Measurements from ENCODE around the gene ABHD15.

ABHD15 gene, protein sequence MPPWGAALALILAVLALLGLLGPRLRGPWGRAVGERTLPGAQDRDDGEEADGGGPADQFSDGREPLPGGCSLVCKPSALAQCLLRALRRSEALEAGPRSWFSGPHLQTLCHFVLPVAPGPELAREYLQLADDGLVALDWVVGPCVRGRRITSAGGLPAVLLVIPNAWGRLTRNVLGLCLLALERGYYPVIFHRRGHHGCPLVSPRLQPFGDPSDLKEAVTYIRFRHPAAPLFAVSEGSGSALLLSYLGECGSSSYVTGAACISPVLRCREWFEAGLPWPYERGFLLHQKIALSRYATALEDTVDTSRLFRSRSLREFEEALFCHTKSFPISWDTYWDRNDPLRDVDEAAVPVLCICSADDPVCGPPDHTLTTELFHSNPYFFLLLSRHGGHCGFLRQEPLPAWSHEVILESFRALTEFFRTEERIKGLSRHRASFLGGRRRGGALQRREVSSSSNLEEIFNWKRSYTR

DNA sequence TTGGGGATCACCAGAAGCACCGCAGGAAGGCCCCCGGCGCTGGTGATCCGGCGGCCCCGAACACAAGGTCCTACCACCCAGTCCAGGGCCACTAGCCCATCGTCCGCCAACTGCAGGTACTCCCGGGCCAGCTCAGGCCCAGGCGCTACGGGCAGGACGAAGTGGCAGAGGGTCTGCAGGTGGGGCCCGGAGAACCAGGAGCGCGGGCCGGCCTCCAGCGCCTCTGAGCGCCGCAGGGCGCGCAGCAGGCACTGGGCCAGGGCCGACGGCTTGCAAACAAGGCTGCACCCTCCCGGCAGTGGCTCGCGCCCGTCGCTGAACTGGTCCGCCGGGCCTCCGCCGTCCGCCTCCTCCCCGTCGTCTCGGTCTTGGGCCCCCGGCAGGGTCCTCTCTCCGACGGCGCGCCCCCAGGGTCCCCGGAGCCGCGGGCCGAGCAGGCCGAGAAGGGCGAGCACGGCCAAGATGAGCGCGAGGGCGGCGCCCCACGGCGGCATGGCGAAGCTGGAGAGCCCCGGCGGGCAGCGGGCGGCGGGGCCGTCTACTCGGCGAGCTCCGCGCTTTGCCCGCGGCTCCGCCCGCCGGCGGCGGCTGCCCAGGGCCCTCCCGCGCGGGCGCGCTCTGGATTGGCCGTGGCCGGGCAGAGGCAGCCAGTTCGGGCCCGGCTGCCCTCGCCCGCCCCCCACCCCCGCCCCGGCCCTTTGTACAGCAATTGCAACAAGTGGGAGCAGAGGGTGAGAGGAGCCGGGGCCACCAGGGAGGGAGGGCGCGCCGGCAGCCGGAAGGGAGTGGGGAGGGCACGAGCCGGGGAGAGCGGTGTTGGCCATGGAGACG lies at the start of gene ABHD15:
Gene ABHD15 (minus strand): TSS at position 565 of the 831 bp plus-strand sequence. CDS start 71 bp downstream, at position 494.
- DNase-seq, result peak; percentile 60

DNA sequence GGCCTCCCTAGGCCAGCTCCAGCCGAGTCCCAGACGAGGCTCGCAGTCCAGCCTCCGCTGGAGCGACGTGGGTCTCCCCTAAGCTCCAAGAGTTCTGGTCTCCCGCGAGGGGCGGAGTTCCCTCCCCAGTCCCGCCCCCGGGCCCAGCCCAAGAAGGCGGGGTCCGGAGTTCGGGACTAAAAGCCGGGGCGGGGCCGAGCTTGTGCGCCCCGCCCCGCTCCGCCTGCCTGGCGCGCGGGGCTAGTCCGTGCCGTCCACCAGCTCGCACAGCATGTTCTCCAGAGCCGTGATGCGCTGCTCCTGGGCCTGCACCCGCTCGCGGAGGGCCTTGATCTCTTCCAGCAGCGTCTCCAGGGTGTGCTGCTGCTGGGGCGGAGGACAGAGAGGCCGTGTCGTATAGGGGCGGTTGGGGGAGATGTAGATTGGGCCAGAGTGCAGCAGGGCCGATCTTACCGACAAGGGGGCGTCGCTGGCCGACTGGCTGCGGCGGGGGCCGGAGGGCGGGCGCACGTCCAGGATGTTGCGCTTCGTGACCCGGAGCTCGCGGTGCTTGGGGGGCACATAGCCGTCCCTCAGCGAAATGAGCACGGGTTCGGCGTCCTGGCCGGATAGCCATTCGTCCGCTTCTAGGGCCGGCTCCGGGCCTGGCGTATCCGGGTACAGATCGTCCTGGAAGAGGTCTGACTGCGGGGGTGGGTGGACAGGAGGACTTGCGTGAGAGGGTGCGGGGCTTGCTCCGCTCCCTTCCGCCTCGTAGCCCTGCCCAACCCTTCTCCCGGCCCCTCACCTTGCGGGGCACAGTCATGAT lies 48.9 kb upstream of the ABHD15 start:
- peak; percentile 85 for DNase-seq

DNA sequence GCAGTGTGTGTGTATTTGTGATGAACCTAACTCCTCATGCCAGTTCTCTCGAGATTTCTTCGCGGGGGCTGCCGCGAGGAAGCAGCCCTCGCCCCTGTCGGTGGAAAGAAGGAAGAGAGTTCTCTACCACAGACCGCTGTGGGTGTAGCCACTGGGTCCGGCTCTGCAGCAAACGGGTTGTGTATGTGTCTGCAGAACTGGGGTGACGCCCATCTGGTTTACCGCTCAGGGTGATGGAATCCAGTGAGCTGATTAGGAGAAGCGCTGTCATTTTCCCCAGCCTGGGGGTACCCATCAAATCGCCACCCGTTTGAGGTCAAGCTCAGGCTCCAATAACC lies 48.2 kb upstream of the ABHD15 start:
- DNase-seq, result no peak

DNA sequence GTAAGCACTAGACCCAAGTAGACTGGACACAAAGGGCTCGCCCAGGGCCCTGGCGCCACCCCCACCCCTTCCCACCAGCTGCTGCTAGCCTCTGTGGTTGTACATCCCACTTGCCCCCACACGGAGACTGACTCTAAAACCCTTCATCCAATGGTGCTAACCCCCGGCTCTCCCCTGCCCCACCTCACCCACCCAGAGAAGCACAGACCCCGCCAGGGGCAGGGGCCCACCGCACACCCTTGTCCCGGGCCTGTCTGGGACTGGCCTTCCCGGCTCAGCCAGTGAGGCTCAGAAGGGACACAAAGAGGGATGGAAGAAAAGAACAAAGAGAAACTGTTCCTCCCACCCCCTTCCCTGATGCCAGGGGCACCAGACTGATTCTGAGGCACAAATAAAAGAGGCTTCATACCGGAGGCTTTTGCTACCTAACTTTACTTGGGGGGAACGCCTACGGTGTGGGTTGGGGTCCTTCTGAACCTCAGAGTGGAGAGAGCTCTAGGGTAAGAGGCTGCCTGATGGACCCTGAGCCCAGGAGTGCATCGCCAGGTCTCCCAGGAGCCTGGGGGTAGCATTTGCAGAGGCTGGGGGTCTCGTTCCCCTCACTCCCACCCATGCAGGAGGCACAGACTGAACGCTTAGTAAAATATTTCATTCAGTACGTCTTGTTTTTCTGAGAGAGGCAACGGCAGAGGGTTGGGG lies 47.7 kb upstream of the ABHD15 start:
- DNase-seq, result no peak

DNA sequence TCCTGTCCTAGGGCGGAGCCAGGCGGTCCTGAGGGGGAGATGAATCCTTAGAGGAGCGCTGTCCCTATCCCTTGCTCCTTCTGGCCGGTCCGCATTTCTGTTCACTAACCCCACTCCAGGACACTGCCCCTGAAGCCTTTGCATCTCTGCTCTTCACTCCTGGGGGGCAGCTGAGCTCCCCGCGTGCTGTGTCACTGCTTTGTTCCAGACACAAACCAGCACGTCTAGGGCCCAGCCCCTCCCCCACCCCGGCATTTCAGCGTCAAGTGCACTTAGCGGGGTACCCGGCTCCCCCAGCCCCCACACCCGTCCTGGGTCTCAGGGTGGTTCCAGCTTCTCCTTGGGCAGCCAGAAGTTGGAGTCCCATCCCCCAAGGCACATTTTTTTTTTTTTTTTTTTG lies 47.0 kb upstream of the ABHD15 start:
- DNase-seq, result no peak

DNA sequence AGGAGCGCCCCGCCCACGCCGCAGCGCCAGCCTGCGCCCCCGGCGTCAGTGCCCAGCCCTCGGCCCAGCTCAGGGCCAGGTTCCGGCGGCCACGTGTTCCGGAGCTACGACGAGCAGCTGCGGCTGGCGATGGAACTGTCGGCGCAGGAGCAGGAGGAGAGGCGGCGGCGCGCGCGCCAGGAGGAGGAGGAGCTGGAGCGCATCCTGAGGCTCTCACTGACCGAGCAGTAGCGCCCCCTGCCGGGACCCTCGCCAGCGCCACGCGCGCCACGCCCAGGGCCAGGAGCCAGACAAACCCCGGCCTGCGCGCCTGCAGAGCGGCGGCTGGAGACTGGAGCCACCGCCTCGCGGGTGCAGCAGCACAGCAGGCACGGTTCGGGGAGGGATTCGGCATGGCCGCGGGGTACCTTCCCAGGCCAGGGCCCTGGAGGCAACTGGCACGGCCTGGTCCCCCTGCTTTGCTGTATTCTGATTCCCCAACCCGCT lies 46.6 kb upstream of the ABHD15 start:
- DNase-seq, result peak; percentile 96

DNA sequence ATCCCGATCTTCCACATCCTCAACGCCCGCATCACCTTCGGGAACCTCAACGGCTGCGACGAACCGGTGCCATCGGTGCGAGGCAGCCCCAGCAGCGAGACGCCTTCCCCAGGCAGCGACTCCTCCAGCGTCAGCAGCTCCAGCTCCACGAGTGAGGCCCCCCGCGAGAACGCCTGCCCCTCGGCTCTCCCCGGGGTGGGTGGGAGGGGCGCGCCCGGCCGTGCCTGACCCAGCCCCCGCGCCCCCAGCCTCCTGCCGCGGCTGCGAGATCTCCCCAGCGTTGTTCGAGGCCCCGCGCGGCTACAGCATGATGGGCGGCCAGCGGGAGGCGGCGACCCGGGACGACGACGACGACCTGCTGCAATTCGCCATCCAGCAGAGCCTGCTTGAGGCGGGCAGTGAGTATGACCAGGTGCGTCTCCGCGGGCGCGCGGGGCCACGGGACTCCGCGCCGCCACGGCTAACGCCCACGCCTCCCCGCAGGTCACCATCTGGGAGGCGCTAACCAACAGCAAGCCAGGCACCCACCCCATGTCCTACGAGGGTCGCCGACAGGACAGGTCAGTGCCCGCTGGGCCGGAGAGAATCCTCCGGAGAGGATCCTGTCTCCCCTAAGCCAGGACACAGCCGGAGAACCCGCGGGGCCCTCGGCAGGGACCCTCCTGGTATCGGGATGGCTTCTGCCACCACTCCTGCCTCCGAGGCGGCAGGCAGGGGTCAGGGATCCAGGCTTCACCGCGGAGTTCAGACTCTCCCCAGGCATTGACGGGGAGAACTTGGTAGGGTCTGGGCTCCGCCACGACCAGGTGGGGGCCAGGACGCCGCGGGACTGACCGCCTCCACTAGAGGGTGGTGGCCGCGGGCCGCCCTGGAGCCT lies 45.8 kb upstream of the ABHD15 start:
- DNase-seq, result no peak

DNA sequence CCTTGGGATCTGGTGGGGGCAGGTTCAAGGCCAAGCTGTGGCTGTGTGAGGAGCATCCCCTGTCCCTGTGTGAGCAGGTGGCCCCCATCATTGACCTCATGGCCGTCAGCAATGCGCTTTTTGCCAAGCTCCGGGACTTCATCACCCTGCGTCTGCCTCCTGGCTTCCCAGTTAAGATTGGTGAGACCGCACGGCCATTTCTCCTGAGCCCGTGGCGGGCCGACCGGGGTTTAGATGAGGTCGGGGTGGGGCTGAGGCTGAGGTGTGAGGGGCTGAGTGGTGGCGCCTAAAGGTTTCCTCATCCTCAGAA lies 45.2 kb upstream of the ABHD15 start:
- DNase-seq, result no peak

DNA sequence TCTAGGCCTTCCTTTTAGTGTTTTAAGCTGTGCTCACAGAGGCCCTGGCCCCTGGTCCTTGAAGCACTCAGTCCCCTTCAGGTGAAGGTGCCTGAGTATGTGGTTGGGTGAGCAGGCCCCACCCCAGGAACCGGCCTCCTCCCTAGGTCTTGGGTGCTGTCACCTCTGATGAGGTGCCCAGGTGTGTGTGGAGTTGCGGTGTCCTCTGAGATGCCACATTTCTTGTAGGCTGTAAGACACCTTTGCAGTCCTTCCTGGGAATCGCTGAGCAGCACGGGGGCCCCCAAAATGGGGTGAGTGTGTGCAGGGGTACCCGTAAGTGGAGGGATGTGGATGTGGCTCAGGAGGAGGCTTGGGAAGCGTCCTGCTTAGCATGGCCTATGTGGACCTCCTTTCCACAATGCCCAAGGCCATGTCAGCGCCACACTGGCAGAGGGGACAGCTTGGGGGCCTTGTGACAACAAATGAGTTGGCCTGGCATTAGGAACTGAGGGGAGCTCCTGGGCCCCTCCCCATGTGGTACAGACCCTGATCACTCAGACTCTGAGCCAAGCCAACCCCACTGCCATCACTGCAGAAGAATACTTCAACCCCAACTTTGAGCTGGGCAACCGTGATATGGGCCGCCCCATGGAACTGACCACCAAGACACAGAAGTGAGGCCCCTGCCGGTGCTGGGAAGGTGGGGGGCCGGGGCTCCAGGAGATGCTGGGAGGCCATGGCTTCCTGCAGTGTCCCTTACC lies 44.7 kb upstream of the ABHD15 start:
- DNase-seq, result no peak

DNA sequence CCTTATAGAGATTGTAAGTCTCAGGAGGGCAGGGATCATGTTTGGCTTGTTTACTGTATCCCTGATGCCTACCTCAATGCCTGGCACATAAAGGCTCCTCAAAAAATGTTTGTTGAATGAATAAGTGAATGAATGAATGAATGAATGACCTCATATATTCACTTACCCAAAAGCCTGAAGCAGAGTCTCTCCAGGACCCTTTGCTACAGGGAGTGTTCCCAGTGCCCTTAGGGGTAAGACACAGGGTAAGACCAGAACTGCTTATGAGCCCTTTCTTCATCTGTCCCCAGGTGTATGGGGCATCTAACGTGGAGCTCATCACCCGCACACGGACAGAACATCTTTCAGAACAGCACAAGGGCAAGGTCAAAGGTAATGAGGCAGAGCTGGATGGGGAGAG lies 43.6 kb upstream of the ABHD15 start:
- no peak for DNase-seq

DNA sequence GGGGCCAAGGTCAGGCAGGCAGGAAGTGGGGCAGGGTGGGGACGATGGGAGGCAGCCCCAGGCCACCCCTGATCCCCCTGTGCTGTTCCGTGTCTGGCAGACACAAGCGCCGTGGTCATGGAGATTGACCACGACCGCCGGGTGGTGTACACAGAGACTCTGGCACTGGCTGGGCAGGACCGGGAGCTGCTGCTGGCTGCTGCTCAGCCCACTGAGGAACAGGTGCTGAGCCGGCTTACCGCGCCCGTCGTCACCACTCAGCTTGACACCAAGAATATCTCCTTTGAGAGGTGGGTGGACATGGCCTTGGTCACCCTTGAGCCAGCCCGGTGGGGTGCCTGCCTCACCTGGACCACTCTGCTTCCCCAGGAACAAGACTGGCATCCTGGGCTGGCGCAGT lies 42.1 kb upstream of the ABHD15 start:
- DNase-seq, result no peak

DNA sequence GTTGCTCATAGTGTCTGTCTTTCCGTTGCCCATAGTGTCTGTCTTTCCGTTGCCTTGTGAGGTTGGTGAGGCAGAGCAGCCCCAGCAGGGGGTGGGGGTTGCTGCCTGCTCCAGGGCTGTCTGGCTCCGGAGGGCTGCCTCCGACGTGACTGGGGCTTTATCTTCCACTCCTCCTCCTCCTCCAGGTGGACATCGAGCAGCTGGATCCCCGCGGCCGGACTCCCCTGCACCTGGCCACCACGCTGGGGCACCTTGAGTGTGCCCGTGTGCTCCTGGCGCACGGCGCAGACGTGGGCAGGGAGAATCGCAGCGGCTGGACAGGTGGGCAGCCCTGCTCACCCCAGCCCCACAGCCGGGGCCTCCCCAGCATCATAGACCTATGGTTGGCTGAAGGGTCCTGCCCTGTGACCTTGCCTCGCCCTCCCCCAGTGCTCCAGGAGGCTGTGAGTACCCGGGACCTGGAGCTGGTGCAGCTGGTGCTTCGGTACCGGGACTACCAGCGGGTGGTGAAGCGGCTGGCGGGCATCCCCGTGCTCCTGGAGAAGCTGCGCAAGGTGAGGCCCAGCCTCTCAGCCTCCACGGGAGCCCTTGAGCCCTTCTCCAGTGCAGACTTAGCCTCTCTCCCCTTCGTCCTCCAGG lies 40.8 kb upstream of the ABHD15 start:
- DNase-seq, result no peak

DNA sequence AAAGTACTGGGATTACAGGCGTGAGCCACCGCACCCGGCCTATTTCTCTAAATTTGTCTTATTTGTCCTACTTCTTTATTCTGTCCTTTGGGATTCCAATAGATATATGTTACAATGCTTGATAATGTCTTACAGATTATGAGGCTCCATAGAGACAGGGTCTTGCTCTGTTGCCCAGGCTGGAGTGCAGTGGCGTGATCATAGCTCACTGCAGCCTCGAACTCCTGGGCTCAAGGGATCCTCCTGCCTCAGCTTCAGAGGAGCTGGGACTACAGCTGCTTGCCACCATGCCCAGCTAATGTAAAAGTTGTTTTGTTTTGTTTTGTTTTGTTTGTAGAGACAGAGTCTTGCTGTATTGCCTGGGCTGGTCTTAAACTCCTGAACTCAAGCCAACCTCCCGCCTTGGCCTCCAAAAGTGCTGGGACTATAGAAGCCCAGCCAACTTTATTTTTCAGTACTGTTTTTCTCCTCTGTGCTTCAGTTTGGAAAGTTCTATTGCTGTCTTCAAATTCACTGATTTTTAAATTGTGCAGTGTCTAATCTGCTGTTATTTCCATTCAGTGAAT lies 36.4 kb upstream of the ABHD15 start:
- no peak for DNase-seq

DNA sequence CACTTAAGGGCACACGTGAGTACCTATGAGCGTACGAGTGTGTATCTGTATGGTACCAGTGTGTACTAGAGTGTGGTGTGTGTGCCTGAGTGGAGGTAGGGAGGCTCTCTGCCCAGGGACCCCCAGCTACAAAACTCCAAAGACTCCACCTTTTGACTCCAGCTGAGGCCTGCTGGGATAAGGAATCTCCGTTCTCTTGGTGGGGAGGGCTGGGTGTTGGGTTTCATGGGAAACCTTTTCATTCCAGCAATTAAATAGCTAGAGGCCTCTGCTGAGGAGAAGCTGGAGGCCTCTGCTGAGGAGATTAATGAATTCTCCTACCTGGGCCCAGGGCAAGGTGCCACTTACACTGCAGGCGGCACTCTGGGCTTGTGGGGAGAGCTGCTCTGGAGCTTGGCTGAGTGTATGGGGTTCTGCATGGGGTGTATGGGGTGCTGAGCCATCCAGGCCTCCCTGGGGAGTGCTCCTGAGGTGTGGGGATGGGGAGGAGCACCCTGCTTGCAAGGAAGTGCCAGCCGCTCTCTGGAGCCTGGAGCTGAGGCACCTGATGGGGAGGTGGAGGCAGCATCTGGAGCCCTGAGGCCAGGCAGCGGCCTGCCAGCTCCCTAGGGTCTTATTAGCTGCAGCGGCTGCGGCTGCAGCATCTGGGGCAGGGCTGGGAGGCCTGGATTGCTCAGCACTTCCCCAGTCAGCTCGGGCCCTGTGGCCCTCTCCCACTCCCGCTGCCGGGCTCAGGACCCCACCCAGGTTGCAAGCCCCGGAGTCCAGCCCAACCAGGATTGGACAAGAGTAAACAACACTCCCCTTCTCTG lies 30.7 kb upstream of the ABHD15 start:
- no peak for DNase-seq

DNA sequence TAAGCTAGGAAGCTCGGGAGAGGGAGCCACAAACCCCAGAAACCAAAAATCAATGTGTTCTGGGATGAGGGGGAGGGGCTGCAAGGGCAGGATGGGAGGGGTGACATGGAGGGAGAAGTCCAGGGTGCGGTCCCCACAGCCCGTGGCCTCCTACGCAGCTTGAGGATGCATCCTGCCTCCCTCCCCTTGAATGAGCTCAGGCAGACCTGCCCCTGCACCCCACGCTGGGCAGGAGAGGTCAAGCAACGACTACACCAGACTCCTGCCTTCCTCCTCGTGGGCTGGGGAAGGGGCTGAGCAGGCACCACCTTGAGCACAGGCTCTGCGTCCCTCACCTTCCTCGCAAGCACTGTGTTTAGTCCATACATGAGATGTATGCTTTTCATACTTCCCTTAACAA lies 30.0 kb upstream of the ABHD15 start:
- no peak for DNase-seq

DNA sequence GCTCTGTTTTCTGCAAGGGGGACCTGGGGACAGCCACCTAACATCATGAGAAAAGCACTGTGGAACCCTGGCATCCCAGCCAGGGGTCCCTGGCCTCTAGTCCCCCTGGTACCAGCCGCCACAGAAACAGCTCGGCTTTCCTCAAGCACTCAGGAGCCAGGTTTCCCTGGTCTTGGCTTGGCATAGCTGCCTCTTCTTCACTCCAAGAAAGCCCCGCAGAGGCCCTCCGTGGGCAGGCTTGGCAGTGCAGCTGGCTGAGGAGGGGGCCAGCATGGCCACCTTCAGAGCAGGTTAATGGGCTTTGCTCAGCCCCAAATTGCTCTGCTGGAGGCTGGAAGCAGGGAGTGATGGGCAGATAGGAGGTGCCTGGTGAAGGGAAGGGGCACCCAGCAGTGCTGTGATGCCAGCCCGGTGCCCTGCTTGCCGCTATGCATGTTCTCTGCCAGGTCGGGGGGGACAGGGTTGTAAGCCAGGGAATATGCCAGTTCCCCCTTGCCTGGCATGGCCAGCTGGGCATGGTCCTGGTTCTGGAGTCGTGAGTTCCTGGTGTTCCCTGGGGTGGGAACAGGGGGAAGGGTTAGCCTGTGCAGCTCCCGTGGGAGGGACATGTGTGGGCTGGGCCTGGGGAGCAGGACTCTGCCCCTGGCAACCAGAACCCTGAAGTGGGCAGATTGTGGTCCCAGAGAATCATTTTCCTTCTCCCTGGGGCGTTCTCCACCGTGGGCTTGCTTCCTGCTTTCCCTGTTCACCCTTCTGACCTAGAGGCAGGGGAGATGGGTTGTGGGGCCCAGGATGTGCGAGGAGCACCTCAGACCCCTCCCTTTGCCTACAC lies 29.3 kb upstream of the ABHD15 start:
- DNase-seq, result no peak

DNA sequence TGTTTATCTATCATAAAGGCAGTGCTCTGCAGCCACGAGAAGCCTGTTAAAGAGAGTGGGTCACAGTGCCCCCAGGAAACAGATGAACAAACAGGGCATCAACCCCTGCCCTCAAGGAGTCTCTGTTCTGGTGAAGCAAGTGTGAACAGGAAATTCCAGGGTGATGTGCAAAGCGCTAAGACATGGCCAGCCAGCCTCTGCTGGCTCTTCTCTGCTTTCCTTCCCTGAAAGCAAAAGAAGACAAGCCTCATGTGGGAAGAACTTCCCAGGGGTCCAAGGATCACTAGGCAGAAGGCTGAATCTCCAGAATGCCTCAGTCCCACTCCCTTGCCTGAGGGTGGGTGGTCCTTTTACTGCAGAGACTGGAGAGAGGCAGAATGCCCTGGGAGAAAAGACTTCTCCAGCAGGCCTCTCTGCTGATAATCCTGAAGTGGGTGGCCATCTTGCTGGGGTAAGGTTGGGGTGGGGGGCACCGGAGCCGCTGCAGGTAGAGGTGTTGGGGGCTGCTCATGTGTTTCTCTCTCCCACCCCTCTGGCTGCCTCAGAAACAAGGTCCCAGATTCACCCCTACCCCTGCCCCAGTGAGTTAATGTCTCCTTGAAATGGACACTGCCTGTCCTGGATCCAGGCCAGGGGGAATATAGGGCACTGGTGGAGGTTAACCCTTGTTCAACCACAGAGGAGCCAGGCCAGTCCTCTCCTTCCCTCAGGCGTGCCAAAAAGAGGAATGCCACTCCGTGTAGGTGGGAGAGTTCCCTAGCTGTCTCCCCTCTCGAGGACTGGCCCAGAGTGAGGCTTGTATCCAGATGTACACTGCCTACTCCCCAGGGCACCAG lies 28.5 kb upstream of the ABHD15 start:
- no peak for DNase-seq
